Measurements from ENCODE around the gene AP2A1. TPM values are rescaled to one million over a fixed set of nuclear protein-coding genes. Genes with fewer than 3 reads are reported as not detected.

Gene AP2A1
- total and polyA plus RNA-seq, 2 of the 13 experiments (the other 11 are each of a cell fraction or from before 2014, with no cell fraction given), result 22.7 to 39.7 TPM

GRCh38 chr19:49766007-49766929 lies 533 bp upstream of the AP2A1 start:
- in situ Hi-C loops (cut with HindIII; ENCODE audit: extremely low pct_ligation_motif_present, low pct_unique_long_range_greater_than_20kb) (no loop called here), intact Hi-C loops (cut with micrococcal nuclease; ENCODE audit: unreplicated experiment) (loop anchor here (10.0 kb wide), 1 partner anchor 49 kb away; the partner anchor contains the start of genes FUZ and MED25)
- no peaks in the 10 kb centered on the region for H3K9me3 ChIP-seq (ENCODE audit: low read length)
- peak overlapping the region; percentile 48 to 68 (median 54) for H3K4me3 ChIP-seq (replicated peaks in 1 of 3; ENCODE audit: insufficient read depth in 1 of 3, low read depth in 2 of 3, low read length in 3 of 3)
- H2AFZ ChIP-seq (ENCODE audit: low read length), result peak overlapping the region; percentile 77
- H3K27ac ChIP-seq (ENCODE audit: extremely low read length, insufficient read depth, low read length), result peak overlapping the region; percentile 93
- H3K36me3 ChIP-seq (replicated peaks in 1 of 2; ENCODE audit: control insufficient read depth in 1 of 2, insufficient read depth in 2 of 2, low read length in 2 of 2), result no peaks in the 10 kb centered on the region
- peaks cover 59% of the 10 kb centered on the region for H3K4me1 ChIP-seq (ENCODE audit: insufficient read depth, low read length)
- CTCF ChIA-PET (ENCODE audit: low intra/inter-chr PET ratio, low total read pairs), result no interaction called here
- H3K27me3 ChIP-seq (ENCODE audit: control insufficient read depth in 1 of 2, insufficient read depth in 2 of 2, low read length in 2 of 2), result no peaks in the 10 kb centered on the region; a peak in 1 of 5 replicates
- no peaks in the 10 kb centered on the region for H4K20me1 ChIP-seq (ENCODE audit: insufficient read depth, low read length)
- WGBS (ENCODE audit: low lambda C conversion rate), result 2% methylated on average over 37 of the region's 53 CpGs
- BruUV-seq (replicated peaks), result TSS peak; percentile 99
- ATAC-seq (peak; percentile 93), DNase-seq (ENCODE audit: low spot score) (peak; percentile 99), FAIRE-seq (peak; percentile 99)
- peak overlapping the region; percentile 97 for H3K4me2 ChIP-seq (ENCODE audit: low read depth, low read length)
- POLR2A ChIA-PET, result interaction anchor here (0.7 to 2.4 kb wide), 11 partner anchors 14 to 426 kb away, joined by 3 to 10 read pairs (median 3); partner anchors contain the start of genes AKT1S1, PRMT1, RPS11 and TBC1D17
- peaks cover 17% of the 10 kb centered on the region for H3K79me2 ChIP-seq (ENCODE audit: insufficient read depth, low read length)
- peak overlapping the region; percentile 79 for H3K9ac ChIP-seq (ENCODE audit: insufficient read depth, low read depth, low read length)
- TF ChIP-seq ZNF788 (CRISPR knock-in tag; IDR thresholded peaks at IDR 0.05; ENCODE audit: borderline replicate concordance) (peak; percentile 31; the same call in 1 of the 2 replicates), ZNF749 (CRISPR knock-in tag; IDR thresholded peaks at IDR 0.05; ENCODE audit: borderline replicate concordance) (no peak), MBD4 (IDR thresholded peaks at IDR 0.05; ENCODE audit: borderline replicate concordance, low read length) (no peak), SOX13 (IDR thresholded peaks at IDR 0.05) (no peak), SOX13 (CRISPR knock-in tag; conservative IDR thresholded peaks at IDR 0.05 in 1 of 2, IDR thresholded peaks at IDR 0.05 in 1 of 2) (no peak), HNRNPLL (IDR thresholded peaks at IDR 0.05; ENCODE audit: low read depth, low read length, poor library complexity, severe bottlenecking) (peak; percentile 92), ZNF414 (CRISPR knock-in tag; IDR thresholded peaks at IDR 0.05) (peak; percentile 45; the same call in 1 of the 2 replicates)
- TF ChIP-seq, protein P1, sequence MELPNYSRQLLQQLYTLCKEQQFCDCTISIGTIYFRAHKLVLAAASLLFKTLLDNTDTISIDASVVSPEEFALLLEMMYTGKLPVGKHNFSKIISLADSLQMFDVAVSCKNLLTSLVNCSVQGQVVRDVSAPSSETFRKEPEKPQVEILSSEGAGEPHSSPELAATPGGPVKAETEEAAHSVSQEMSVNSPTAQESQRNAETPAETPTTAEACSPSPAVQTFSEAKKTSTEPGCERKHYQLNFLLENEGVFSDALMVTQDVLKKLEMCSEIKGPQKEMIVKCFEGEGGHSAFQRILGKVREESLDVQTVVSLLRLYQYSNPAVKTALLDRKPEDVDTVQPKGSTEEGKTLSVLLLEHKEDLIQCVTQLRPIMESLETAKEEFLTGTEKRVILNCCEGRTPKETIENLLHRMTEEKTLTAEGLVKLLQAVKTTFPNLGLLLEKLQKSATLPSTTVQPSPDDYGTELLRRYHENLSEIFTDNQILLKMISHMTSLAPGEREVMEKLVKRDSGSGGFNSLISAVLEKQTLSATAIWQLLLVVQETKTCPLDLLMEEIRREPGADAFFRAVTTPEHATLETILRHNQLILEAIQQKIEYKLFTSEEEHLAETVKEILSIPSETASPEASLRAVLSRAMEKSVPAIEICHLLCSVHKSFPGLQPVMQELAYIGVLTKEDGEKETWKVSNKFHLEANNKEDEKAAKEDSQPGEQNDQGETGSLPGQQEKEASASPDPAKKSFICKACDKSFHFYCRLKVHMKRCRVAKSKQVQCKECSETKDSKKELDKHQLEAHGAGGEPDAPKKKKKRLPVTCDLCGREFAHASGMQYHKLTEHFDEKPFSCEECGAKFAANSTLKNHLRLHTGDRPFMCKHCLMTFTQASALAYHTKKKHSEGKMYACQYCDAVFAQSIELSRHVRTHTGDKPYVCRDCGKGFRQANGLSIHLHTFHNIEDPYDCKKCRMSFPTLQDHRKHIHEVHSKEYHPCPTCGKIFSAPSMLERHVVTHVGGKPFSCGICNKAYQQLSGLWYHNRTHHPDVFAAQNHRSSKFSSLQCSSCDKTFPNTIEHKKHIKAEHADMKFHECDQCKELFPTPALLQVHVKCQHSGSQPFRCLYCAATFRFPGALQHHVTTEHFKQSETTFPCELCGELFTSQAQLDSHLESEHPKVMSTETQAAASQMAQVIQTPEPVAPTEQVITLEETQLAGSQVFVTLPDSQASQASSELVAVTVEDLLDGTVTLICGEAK (IDR thresholded peaks at IDR 0.05), result peak; percentile 26; the same call in 1 of the 2 replicates
- TF ChIP-seq, protein P1 (CRISPR knock-in tag; IDR thresholded peaks at IDR 0.05), result peak; percentile 26; the same call in 1 of the 2 replicates
- TF ChIP-seq, protein P2, sequence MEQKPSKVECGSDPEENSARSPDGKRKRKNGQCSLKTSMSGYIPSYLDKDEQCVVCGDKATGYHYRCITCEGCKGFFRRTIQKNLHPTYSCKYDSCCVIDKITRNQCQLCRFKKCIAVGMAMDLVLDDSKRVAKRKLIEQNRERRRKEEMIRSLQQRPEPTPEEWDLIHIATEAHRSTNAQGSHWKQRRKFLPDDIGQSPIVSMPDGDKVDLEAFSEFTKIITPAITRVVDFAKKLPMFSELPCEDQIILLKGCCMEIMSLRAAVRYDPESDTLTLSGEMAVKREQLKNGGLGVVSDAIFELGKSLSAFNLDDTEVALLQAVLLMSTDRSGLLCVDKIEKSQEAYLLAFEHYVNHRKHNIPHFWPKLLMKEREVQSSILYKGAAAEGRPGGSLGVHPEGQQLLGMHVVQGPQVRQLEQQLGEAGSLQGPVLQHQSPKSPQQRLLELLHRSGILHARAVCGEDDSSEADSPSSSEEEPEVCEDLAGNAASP (CRISPR knock-in tag; IDR thresholded peaks at IDR 0.05; ENCODE audit: borderline replicate concordance), result no peak
